Keratinocyte (primary cell): ENCODE measurements around the gene NGF.

ENCODE experiments used
- CTCF ChIP-seq, 3 experiments: IDR thresholded peaks in 1 of 3; conservative IDR thresholded peaks in 1 of 3; optimal IDR thresholded peaks in 1 of 3; 2 replicates in 2 of 3; 3 replicates in 1 of 3; pipeline versions ENCODE3 to v1.5.1; 2011; ENCODE audit warnings: low read length in 3 of 3, mild to moderate bottlenecking in 3 of 3, moderate library complexity in 2 of 3, control low read depth in 1 of 3, inconsistent platforms in 1 of 3; ENCODE audit not compliant: insufficient read depth in 2 of 3; ENCODE audit errors: extremely low read depth in 1 of 3
- EZH2 ChIP-seq: IDR thresholded peaks from one replicate; pipeline ENCODE4 v1.6.1; 2012; ENCODE audit warnings: inconsistent platforms, mild to moderate bottlenecking, low read length, moderate library complexity

- TF ChIP-seq CTCF (optimal IDR thresholded peaks at IDR 0.05 in 1 of 3, IDR thresholded peaks at IDR 0.05 in 1 of 3, conservative IDR thresholded peaks at IDR 0.05 in 1 of 3; ENCODE audit: extremely low read depth in 1 of 3, insufficient read depth in 2 of 3, low read length in 3 of 3), result no peak
- no peak for TF ChIP-seq EZH2
Measured at GRCh38 chr1:115239426-115239825, 98.6 kb downstream of the NGF start.
